Bronchial epithelial cell (primary cell): ENCODE measurements around the gene PHAF1. TPM values are rescaled to one million over a fixed set of nuclear protein-coding genes. Genes with fewer than 3 reads are reported as not detected.

Source experiments
- DNase-seq: peaks from one replicate; pipeline ENCODE4 v3.0.0-alpha.2; 2010; ENCODE audit warnings: low read depth
- FAIRE-seq: peaks from 2 replicates; lab custom pipeline; 2011; peaks lifted over from hg19 to GRCh38; lab: Jason Lieb, UNC
- H3K27me3 ChIP-seq: 2 replicates; pipeline ENCODE4 v1.5.1; 2011; ENCODE audit warnings: low read length; ENCODE audit not compliant: control insufficient read depth, insufficient read depth
- H3K36me3 ChIP-seq: 2 replicates; pipeline ENCODE4 v1.5.1; 2011; ENCODE audit warnings: low read length; ENCODE audit not compliant: control insufficient read depth, insufficient read depth
- H3K4me3 ChIP-seq: 2 replicates; pipeline ENCODE4 v1.5.1; 2011; ENCODE audit warnings: mild to moderate bottlenecking, low read depth, low read length, control low read depth
- total RNA-seq: library from RNA; depleted of rRNA; stranded (reverse); fragments of >200 nt; gene quantifications from 2 replicates; pipeline ENCODE4 v1.2.1, GENCODE V29; 2014
- TF ChIP-seq, protein P1 (sequence below): IDR thresholded peaks from 2 replicates; pipeline ENCODE4 v1.5.1; 2011; ENCODE audit warnings: mild to moderate bottlenecking, moderate library complexity, low read length, control low read depth, inconsistent platforms; ENCODE audit not compliant: insufficient read depth, severe bottlenecking

PHAF1 gene
- total RNA-seq, 1 donor from 2014 or later = 7.6 TPM

DNA sequence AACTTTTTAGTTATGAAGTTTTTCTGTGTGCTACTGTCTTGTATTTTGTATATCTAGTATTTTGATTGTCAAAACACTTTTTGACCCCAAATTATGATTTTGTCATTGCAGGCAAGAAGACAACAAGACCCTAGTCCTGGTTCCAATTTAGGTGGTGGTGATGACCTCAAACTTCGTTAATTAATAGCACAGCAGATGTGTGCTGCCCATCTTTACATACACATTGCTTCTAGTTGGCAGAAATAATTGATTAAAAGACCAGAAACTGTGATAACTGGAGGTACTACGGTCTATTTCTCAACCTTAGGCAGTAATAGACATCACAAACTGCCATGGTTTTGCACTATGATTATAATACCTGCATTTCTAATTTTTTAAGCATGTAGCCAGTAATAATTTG lies 11.1 kb upstream of the PHAF1 start:
- no peak for FAIRE-seq
- no peak for DNase-seq
- TF ChIP-seq, protein P1, sequence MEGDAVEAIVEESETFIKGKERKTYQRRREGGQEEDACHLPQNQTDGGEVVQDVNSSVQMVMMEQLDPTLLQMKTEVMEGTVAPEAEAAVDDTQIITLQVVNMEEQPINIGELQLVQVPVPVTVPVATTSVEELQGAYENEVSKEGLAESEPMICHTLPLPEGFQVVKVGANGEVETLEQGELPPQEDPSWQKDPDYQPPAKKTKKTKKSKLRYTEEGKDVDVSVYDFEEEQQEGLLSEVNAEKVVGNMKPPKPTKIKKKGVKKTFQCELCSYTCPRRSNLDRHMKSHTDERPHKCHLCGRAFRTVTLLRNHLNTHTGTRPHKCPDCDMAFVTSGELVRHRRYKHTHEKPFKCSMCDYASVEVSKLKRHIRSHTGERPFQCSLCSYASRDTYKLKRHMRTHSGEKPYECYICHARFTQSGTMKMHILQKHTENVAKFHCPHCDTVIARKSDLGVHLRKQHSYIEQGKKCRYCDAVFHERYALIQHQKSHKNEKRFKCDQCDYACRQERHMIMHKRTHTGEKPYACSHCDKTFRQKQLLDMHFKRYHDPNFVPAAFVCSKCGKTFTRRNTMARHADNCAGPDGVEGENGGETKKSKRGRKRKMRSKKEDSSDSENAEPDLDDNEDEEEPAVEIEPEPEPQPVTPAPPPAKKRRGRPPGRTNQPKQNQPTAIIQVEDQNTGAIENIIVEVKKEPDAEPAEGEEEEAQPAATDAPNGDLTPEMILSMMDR = no peak

DNA sequence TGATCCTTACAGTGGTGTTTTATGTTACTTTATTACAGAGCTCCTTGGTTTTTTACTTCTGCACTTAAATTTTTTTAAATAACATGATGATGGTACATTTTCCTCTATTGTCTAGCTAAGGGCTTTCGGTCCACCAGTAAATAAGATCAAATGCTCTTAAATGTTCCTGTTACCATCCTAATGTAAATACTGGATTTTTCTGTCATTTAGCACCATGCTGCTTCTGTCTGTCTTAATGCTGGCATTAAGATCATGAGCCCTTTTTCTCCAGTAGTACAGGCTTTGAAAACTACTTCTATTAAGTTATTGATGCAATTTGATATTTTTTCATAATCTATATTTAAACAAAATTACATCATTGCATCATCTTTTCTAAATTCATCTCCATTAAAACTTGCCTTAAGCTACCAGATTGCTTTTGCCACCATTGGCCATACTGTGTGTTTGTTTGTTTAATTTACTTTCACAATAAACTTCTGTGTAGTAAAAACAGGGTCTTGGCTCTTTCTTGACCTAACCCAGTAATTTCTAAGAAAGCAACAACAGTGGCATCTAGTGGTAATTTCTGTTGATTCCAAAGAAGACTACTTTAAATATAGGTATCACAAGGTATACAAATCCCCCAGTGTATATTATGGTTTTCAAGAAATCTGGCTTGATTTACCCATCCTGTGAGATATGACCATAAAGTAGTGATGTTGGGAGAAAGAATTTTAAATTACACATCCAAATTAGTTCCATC lies 9.0 kb upstream of the PHAF1 start:
- TF ChIP-seq, protein P1 = no peak
- FAIRE-seq (no peak), DNase-seq (no peak)
- Histone ChIP-seq H3K36me3 (no peaks in the 10 kb centered on the region), H3K4me3 (no peak overlapping the region), H3K27me3 (no peaks in the 10 kb centered on the region)

More for the DNA sequence above, 11.1 kb upstream of the PHAF1 start:
- Histone ChIP-seq H3K27me3 (no peaks in the 10 kb centered on the region), H3K4me3 (no peak overlapping the region), H3K36me3 (peaks cover 2% of the 10 kb centered on the region)

DNA sequence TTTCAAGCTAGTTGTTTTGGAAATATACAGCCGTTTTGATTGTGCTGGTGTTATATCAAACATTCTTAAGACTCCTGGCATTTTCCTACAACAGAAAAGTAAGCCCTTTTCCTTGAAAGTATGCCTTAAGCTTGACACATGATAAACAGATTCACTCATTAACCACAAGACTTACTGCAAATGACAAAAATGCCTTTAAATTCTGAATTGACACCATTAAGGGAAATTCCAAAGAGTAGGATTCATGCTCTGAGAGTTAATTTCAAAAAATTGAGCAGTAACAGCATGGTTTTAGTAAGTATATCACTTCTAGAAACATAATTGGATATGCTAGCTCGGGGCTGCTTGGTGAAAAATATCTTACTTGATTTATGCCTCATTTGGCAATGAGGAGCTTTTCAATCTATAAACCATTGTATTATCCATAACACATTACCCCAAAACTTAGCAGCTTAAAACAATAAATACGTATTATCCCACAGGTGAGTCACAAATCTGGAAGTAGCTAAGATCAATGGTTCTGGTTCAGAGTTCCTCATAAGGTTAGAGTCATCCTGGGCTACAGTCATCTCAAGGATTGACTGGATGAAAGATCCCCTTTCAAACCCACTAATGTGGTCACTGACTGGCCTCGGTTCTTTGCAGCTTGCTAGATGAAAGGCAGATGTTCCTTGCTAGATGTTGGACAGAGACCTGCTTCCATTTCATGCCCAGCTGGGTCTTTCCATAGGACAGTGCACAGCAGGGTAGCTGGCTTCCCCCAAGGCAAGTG lies 8.2 kb upstream of the PHAF1 start:
- no peaks in the 10 kb centered on the region for H3K27me3 ChIP-seq
- DNase-seq (no peak), FAIRE-seq (no peak)
- TF ChIP-seq, protein P1 = no peak
- no peaks in the 10 kb centered on the region for H3K36me3 ChIP-seq
- H3K4me3 ChIP-seq = no peak overlapping the region

DNA sequence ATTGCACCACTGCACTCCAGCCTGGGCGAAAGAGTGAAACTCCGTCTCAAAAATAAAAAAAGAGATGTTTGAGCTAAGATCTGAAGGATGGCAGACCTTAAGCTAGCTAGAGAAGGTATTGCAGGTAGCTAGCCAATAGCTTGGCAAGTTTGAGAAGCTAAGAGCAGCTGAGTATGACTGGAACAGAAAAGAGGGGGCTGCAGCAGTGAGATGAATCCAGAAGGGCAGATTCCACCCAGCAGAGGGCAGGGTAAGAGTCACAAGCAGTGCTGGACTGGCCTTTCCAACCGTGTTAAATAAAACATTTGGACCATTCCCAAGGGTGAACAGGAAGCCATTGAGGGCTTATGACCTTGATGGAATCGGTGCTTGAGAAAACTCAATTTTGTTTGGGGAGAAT lies 5.7 kb upstream of the PHAF1 start:
- TF ChIP-seq, protein P1 = peak; percentile 53
- FAIRE-seq (no peak), DNase-seq (no peak)
- no peak overlapping the region for H3K4me3 ChIP-seq
- H3K27me3 ChIP-seq = no peaks in the 10 kb centered on the region
- no peaks in the 10 kb centered on the region for H3K36me3 ChIP-seq

DNA sequence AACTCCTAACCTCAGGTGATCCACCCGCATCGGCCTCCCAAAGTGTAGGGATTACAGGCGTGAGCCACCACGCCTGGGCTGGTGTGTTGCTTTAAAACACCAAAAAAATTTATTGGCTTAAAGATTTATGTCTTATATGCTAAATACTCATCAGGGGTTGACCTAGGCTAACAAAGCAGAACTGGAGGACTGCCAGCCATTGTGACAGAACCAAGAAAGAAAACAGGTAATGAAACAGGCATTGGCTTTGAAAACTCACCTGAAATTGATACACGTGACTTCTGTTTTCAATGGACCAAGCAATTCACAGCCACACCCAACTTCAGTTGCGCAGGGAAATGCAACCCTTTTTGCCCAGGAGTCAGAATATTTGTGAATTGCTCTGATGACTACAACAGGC lies 4.9 kb upstream of the PHAF1 start:
- TF ChIP-seq, protein P1 = no peak
- Histone ChIP-seq H3K36me3 (no peaks in the 10 kb centered on the region), H3K27me3 (no peaks in the 10 kb centered on the region), H3K4me3 (no peak overlapping the region)
- FAIRE-seq (no peak), DNase-seq (peak; percentile 50)
